Measurements from ENCODE around the gene RARB. TPM values are rescaled to one million over a fixed set of nuclear protein-coding genes. Genes with fewer than 3 reads are reported as not detected.

The RARB gene
- total RNA-seq, 2 donors from 2014 or later, result 21.5 to 21.9 TPM

- no peak overlapping the region for H3K4me3 Mint-ChIP-seq
- no peak for DNase-seq
- no peaks in the 10 kb centered on the region for H3K27me3 Mint-ChIP-seq (ENCODE audit: insufficient read depth)
- Histone ChIP-seq H3K4me3 (ENCODE audit: low read length) (no peak overlapping the region), H3K9me3 (ENCODE audit: control insufficient read depth, low read length) (peaks cover 9% of the 10 kb centered on the region), H3K4me1 (ENCODE audit: control insufficient read depth, insufficient read depth, low read length) (no peaks in the 10 kb centered on the region), H3K27me3 (ENCODE audit: control insufficient read depth, insufficient read depth, low read length, poor library complexity, severe bottlenecking) (no peaks in the 10 kb centered on the region), H3K9ac (ENCODE audit: extremely low read depth, low read length, poor library complexity, severe bottlenecking) (no peak overlapping the region), H3K27ac (ENCODE audit: low read depth, low read length) (no peak overlapping the region), H3K36me3 (ENCODE audit: control insufficient read depth, insufficient read depth, low read length) (peaks cover 19% of the 10 kb centered on the region)
- H3K27ac Mint-ChIP-seq, result no peak overlapping the region
- H3K9me3 Mint-ChIP-seq, result no peaks in the 10 kb centered on the region
- 96 to 97% methylated on average over 4 to 10 of the region's 10 CpGs for WGBS, 2 experiments (ENCODE audit: insufficient coverage in 1 of 2, insufficient read length in 1 of 2)
- H3K36me3 Mint-ChIP-seq (ENCODE audit: low read depth), result peaks cover 32% of the 10 kb centered on the region
- no peak for TF ChIP-seq CTCF (conservative IDR thresholded peaks at IDR 0.05)
- H3K4me1 Mint-ChIP-seq, result peaks cover 4% of the 10 kb centered on the region
Measured at GRCh38 chr3:25511972-25512721, 84.1 kb downstream of the RARB start.

- H3K27ac ChIP-seq (ENCODE audit: low read depth, low read length), result no peak overlapping the region
- H3K4me1 ChIP-seq (ENCODE audit: control insufficient read depth, insufficient read depth, low read length), result no peaks in the 10 kb centered on the region
- no peaks in the 10 kb centered on the region for H3K9me3 Mint-ChIP-seq
- no peak for DNase-seq
- no peak for TF ChIP-seq CTCF (conservative IDR thresholded peaks at IDR 0.05)
- no peak overlapping the region for H3K4me3 ChIP-seq (ENCODE audit: low read length)
- peaks cover 9% of the 10 kb centered on the region for H3K9me3 ChIP-seq (ENCODE audit: control insufficient read depth, low read length)
- WGBS, 2 experiments (ENCODE audit: insufficient coverage in 1 of 2, insufficient read length in 1 of 2), result 83% methylated on average over 3 of the region's 3 CpGs; no CpG with 5 or more reads in 1 of the 2 experiments
- H3K4me3 Mint-ChIP-seq, result no peak overlapping the region
- no peaks in the 10 kb centered on the region for H3K27me3 ChIP-seq (ENCODE audit: control insufficient read depth, insufficient read depth, low read length, poor library complexity, severe bottlenecking)
- peaks cover 32% of the 10 kb centered on the region for H3K36me3 Mint-ChIP-seq (ENCODE audit: low read depth)
- H3K9ac ChIP-seq (ENCODE audit: extremely low read depth, low read length, poor library complexity, severe bottlenecking), result no peak overlapping the region
- H3K4me1 Mint-ChIP-seq, result peaks cover 2% of the 10 kb centered on the region
- H3K27me3 Mint-ChIP-seq (ENCODE audit: insufficient read depth), result no peaks in the 10 kb centered on the region
- peaks cover 19% of the 10 kb centered on the region for H3K36me3 ChIP-seq (ENCODE audit: control insufficient read depth, insufficient read depth, low read length)
- H3K27ac Mint-ChIP-seq, result no peak overlapping the region
Measured at GRCh38 chr3:25513642-25514266, 85.7 kb downstream of the RARB start.

- Mint-ChIP-seq H3K27ac (no peak overlapping the region), H3K27me3 (ENCODE audit: insufficient read depth) (no peaks in the 10 kb centered on the region), H3K9me3 (no peaks in the 10 kb centered on the region)
Measured at GRCh38 chr3:25515171-25515570, 87.1 kb downstream of the RARB start.

More at GRCh38 chr3:25515171-25515570, 87.1 kb downstream of the RARB start:
- Histone ChIP-seq H3K36me3 (ENCODE audit: control insufficient read depth, insufficient read depth, low read length) (peaks cover 7% of the 10 kb centered on the region), H3K27ac (ENCODE audit: low read depth, low read length) (no peak overlapping the region), H3K27me3 (ENCODE audit: control insufficient read depth, insufficient read depth, low read length, poor library complexity, severe bottlenecking) (no peaks in the 10 kb centered on the region), H3K4me1 (ENCODE audit: control insufficient read depth, insufficient read depth, low read length) (no peaks in the 10 kb centered on the region), H3K9me3 (ENCODE audit: control insufficient read depth, low read length) (peaks cover 9% of the 10 kb centered on the region), H3K4me3 (ENCODE audit: low read length) (no peak overlapping the region), H3K9ac (ENCODE audit: extremely low read depth, low read length, poor library complexity, severe bottlenecking) (no peak overlapping the region)
- Mint-ChIP-seq H3K36me3 (ENCODE audit: low read depth) (peaks cover 25% of the 10 kb centered on the region), H3K4me1 (peaks cover 2% of the 10 kb centered on the region), H3K4me3 (no peak overlapping the region)
- no peak for TF ChIP-seq CTCF (conservative IDR thresholded peaks at IDR 0.05)
- DNase-seq, result no peak
